MG63 (cell line): ENCODE results near the gene NYNRIN. TPM values are rescaled to one million over a fixed set of nuclear protein-coding genes. Genes with fewer than 3 reads are reported as not detected.
"Not testable (repeated sequence)": the region's sequence is repeated elsewhere in the genome, so short reads cannot be mapped to it uniquely, and the experiment has no call there.

ENCODE experiments used
- DNase-seq: peaks from one replicate; pipeline ENCODE4 v3.0.0-alpha.2; 2020
- H3K27me3 ChIP-seq: fragments of 250-450 bp; sonication (Bioruptor Pico); 2 replicates; pipeline ENCODE4 v1.5.1; 2020; ENCODE audit warnings: mild to moderate bottlenecking, moderate library complexity
- H3K36me3 ChIP-seq: fragments of 250-450 bp; sonication (Bioruptor Pico); 2 replicates; pipeline ENCODE4 v1.5.1; 2020; ENCODE audit warnings: mild to moderate bottlenecking, moderate library complexity
- H3K4me3 ChIP-seq: fragments of 250-450 bp; sonication (Bioruptor Pico); 2 replicates; pipeline ENCODE4 v1.5.1; 2020; ENCODE audit warnings: mild to moderate bottlenecking, moderate library complexity
- H3K9me3 ChIP-seq: fragments of 250-450 bp; sonication (Bioruptor Pico); 2 replicates; pipeline ENCODE4 v1.5.1; 2020; ENCODE audit warnings: mild to moderate bottlenecking, moderate library complexity
- total RNA-seq: library from RNA; depleted of rRNA; stranded (reverse); fragments of >200 nt; shearing (Covaris generic); gene quantifications from 2 replicates; pipeline ENCODE4 v1.2.3, GENCODE V29; 2014; ENCODE audit warnings: low replicate concordance

The NYNRIN gene
- total RNA-seq, 1 experiment from 2014 or later, result 0.30 TPM

- H3K36me3 ChIP-seq, result peaks cover 28% of the 10 kb centered on the region
- H3K4me3 ChIP-seq, result no peak overlapping the region; the same call in 1 of the 2 replicates
- DNase-seq, result no peak
- H3K9me3 ChIP-seq, result no peaks in the 10 kb centered on the region
- H3K27me3 ChIP-seq, result no peaks in the 10 kb centered on the region
These were observed 42.0 kb downstream of the NYNRIN start for GRCh38 chr14:24440606-24441399.

DNA sequence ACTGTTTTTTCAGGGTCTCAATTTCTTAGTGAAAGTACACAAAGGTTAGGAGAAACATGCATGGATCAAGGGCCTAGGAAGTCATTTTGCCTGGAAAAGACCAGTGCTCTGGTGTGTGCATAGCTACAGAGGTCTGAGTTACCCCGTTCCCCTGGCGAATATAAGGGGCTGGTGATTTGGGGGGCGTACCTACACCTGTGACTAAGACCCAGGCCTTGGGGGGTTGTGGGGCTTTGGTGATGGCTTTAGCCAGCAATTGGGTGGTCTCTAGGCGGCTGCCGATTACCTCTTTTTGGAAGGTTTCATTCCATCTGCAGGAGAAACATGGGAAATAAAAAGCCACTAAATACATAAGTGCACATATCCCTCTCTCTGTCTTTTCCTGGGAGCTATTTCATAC, 42.7 kb downstream of the NYNRIN start:
- H3K9me3 ChIP-seq, result no peaks in the 10 kb centered on the region

GRCh38 chr14:24441904-24442239, 43.1 kb downstream of the NYNRIN start:
- Histone ChIP-seq H3K36me3 (peaks cover 27% of the 10 kb centered on the region), H3K27me3 (no peaks in the 10 kb centered on the region), H3K9me3 (no peaks in the 10 kb centered on the region), H3K4me3 (peak overlapping the region; percentile 78)
- no peak for DNase-seq

More for the DNA sequence above, 42.7 kb downstream of the NYNRIN start:
- Histone ChIP-seq H3K27me3 (no peaks in the 10 kb centered on the region), H3K4me3 (peak overlapping the region; percentile 78), H3K36me3 (peaks cover 28% of the 10 kb centered on the region)
- no peak for DNase-seq

DNA sequence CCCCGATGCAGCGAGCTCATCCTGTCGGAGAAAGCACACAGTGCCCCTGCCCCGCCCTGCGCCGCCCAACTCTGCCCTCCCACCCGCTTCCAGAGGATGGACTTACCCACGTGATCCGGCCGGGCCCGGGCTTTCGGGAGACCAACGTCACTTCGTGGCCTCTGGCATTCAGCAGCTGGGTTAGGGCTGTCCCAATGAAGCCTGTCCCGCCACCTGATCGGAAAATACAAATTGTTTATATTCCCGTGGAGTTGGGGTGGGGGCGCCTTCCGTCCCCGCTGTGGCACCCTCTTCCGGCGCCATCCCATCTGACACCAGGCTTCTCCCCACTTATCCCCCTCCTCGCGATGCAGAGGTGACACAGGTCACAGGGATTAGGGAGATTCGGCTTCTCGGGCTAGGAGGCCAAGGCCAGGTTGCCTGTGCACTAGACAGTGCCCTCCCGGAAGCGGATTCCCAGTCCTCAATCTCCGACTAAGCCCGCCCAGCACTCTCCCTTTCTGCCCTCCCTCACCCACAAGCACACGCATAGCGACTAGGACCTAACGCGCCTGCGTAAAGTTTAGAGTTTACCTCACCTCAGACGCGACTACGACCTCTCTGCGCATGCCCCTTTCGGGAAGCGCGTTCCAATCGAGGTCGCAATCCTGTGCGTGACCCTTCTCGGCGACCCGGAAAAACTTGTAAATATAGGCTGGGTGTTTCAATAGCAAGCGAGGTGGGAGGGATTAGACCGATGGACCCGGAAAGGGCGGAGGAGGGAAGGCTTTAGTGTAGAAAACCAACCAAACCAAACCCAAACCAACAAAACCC, 43.6 kb downstream of the NYNRIN start, which contains the start of gene SDR39U1:
Gene SDR39U1 (minus strand): TSS at position 537 of the 813 bp plus-strand sequence. CDS start 7 bp downstream, at position 530.
- peak within 1 kb of the TSS; percentile 78 for H3K4me3 ChIP-seq
- H3K27me3 ChIP-seq, result no peaks in the 10 kb centered on the region
- no peaks in the 10 kb centered on the region for H3K9me3 ChIP-seq
- DNase-seq, result peak; percentile 92
- H3K36me3 ChIP-seq, result peaks cover 21% of the 10 kb centered on the region

DNA sequence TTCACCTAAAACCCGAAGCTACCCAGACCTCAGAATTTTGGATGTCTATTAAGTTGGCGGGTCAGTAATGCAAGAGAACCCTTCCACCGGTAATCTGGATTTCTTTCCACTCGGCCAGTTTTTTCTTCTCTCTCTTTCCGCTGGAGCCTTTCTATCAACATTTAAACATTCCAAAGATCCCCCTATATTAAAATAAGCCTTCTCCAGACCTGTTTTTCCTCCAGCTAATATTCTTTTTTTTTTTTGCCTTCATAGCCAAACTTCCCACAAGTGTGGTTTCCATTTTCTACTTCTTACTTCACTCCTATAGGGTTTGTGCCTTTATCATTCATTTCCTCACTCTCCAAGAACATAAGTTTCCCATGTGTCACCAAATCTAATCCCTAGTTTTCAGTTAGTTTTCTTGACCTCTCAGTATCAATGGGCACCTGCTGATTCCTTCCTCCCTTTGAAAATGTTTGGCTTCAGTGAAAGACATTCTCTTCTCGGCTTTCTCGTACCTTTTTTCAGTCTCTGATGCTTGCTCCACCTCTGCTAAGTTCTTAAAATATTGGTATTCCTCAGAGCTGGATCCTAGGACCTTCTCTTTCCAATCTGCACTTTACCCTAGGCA, 44.4 kb downstream of the NYNRIN start:
- Histone ChIP-seq H3K4me3 (peak overlapping the region; percentile 78), H3K36me3 (peaks cover 14% of the 10 kb centered on the region), H3K27me3 (no peaks in the 10 kb centered on the region), H3K9me3 (no peaks in the 10 kb centered on the region)
- no peak for DNase-seq

GRCh38 chr14:24450828-24451227, 52.0 kb downstream of the NYNRIN start:
- not testable (repeated sequence) for H3K4me3 ChIP-seq, H3K9me3 ChIP-seq, H3K27me3 ChIP-seq, DNase-seq, H3K36me3 ChIP-seq

DNA sequence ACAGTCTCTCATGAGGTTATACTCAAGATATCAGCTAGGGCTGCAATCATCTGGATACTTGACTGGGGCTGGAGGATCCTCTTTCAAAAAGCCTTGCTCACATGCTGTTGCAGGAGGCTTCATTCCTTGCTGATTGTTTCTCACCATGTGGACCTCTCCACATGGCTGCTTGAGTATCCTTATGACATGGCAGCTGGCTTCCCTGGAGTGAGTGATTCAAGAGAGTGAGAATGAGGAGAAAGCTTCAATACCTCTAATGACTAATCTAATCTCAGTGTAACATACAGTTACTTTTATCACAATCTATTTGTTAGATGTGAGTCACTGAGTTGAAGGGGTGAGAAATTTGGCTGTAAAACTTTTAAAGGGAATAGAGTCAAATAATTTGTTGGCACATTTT, 58.2 kb downstream of the NYNRIN start:
- Histone ChIP-seq H3K4me3 (no peak overlapping the region), H3K27me3 (no peaks in the 10 kb centered on the region), H3K36me3 (no peaks in the 10 kb centered on the region), H3K9me3 (no peaks in the 10 kb centered on the region)
- no peak for DNase-seq

DNA sequence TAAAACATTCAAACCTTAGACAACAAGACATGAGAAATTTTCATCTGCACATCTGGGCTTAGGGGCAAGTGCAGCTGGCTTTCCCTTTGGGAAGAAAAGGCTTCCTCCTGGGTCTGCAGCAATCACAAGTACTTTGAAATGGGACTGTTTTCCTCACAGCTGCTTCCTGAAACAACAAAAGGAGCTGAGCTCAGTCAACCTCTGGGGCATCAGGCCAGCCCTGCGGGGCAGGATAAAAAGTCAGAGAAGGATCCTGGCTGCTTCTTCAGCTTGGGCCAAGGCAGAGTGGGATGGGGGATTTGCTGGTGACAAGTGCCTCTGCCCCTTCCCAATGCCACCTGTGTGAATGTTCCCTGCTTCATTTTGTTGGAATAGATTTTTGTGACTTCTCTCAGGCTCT, 59.9 kb downstream of the NYNRIN start:
- DNase-seq, result no peak
- H3K9me3 ChIP-seq, result no peaks in the 10 kb centered on the region
- H3K36me3 ChIP-seq, result no peaks in the 10 kb centered on the region
- no peak overlapping the region for H3K4me3 ChIP-seq
- no peaks in the 10 kb centered on the region for H3K27me3 ChIP-seq

- no peaks in the 10 kb centered on the region for H3K36me3 ChIP-seq
- H3K9me3 ChIP-seq, result no peaks in the 10 kb centered on the region
- no peak overlapping the region for H3K4me3 ChIP-seq
- no peak for DNase-seq
- no peaks in the 10 kb centered on the region for H3K27me3 ChIP-seq
These were observed 60.5 kb downstream of the NYNRIN start for GRCh38 chr14:24459331-24459730.

DNA sequence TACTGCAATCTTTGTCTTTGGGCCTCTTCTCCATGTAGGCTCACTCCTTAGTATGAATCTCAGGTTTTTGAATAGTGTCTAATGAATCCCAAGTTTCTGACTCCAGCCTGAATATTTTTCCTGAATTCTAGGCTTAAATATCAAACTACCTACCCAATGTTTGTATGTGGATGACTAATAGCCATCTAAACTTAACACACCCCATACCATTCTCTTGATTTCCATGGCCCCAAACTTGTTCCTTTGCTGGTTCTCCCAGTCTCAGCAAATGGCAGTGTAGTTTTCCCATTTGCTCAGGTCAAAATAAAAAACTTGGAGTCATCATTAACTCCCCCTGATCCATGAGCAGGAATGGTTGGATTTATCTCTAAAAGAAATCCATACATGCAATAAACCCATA, 62.5 kb downstream of the NYNRIN start:
- Histone ChIP-seq H3K27me3 (no peaks in the 10 kb centered on the region), H3K9me3 (no peaks in the 10 kb centered on the region), H3K36me3 (no peaks in the 10 kb centered on the region), H3K4me3 (no peak overlapping the region)
- DNase-seq, result no peak

- Histone ChIP-seq H3K36me3 (no peaks in the 10 kb centered on the region), H3K9me3 (no peaks in the 10 kb centered on the region), H3K4me3 (no peak overlapping the region), H3K27me3 (no peaks in the 10 kb centered on the region)
- no peak for DNase-seq
These were observed 64.4 kb downstream of the NYNRIN start for GRCh38 chr14:24463017-24463883.

DNA sequence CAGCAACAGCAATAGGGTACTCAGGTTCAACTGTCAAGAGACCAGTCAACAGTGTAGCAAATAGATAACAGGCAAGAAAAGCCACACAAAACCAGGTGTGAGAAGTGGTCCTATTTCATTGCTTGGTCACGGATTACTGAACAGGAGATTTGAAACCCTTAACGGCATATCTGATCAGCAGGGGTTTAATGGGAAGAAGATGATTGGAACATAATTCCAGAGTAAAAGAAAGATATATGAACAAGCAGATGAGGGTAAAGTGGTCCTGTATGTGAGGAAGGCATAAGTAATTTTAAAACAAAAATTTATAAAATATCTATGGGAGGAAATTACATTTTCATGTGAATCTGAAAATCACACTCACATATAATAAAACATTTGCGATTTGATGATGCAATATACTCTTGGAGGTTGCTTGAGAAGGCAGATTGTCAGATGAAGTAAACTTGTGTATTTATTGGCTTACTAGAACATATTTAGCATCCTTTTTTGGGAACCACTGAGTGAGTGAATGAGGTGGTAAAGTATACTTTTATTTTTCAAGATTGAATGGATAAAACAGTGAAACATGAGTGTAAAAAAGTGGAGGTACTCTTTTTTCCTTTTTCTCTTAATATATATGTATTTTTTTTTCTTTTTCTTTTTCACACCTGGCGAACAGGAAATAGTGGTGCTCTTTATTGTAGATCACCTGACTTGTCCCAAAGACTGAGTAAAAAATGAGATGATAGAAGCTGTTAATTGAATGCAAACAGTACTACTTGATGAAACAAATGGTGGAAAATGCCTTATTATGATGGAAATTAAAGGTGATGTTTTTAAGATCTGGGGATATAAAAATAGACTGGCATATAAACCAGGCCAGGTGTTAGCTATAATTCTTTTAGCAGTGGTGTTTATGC, 65.3 kb downstream of the NYNRIN start:
- no peaks in the 10 kb centered on the region for H3K36me3 ChIP-seq
- H3K27me3 ChIP-seq, result no peaks in the 10 kb centered on the region
- no peak for DNase-seq
- no peaks in the 10 kb centered on the region for H3K9me3 ChIP-seq
- H3K4me3 ChIP-seq, result no peak overlapping the region

GRCh38 chr14:24465368-24465767, 66.6 kb downstream of the NYNRIN start:
- DNase-seq, result no peak
- no peaks in the 10 kb centered on the region for H3K27me3 ChIP-seq
- H3K9me3 ChIP-seq, result no peaks in the 10 kb centered on the region
- H3K4me3 ChIP-seq, result no peak overlapping the region
- H3K36me3 ChIP-seq, result no peaks in the 10 kb centered on the region

DNA sequence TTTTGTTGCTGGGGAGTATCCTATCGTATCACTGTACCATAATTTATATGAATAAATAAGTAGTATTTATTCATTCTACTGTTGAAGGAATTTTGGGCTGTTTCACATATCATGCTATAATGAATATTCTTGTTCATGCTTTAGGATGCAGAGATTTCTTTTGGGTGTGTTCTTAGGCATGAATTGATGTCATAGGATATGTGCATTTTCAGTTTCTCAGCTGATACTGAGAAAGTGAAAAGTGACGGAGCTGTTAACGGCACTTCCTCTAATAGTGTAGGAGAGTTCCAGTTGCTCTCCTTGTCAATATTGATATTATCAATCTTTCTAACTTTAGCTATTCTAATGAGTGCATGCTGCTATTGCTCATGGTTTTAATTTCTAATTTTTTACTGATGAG, 67.0 kb downstream of the NYNRIN start:
- no peaks in the 10 kb centered on the region for H3K27me3 ChIP-seq
- no peaks in the 10 kb centered on the region for H3K9me3 ChIP-seq
- no peak overlapping the region for H3K4me3 ChIP-seq
- no peaks in the 10 kb centered on the region for H3K36me3 ChIP-seq
- no peak for DNase-seq
